Head of caudate nucleus (tissue), 42 donors: ENCODE measurements around the gene DNTT.

Experiments used
- DNase-seq, 42 donors: peaks; one replicate each; pipeline versions ENCODE4 v3.0.0 to v3.0.0-alpha.2; 2020 to 2021; ENCODE audit warnings: mixed read lengths in 7 of 42
- intact Hi-C: fragments of 100-400 bp; cut with DNase I; formaldehyde crosslinking; loops from one replicate; pipeline ENCODE4 v1.15.0; 2022

Gene DNTT

DNA sequence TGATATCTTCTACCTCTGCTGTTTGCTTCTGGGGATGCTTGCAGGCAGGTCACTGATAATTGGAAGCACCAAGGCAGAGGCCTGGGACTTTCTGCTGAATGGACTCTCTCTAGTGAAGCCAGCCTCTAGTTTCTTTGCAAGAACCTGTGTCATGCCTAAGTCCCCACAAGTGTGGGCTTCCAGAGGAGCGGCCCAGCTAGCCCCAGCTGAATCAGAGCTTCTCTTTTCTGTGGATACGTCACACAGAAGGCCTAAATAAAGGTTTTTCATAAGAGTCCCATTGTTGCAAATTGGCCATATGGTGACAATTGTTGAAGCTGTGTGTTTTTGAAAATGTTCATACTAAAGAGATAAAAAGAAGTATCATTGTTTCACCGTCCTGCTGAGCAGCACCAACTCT is 61.3 kb downstream of the DNTT start:
- intact Hi-C loops, result no loop called here
- DNase-seq, result peak in 17 of 42 donors; percentile 20 to 69 (median 42)

DNA sequence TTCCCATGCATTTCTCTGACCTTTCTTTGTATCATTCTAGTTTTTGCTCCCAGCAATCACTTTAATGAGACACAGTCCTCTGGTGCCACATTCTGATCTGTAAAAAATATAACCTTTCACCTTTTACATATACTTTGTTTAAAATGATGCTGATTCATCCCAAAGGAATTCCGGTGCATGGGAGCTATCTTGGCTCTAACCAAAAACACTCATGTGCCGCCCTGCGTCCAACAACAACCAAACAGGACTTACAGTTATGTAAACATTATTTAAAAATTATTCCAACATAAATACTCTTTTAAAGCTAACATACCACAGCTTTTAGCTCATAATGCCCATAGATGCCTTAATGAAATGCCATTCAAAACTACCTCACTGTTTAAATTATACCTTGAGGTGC is 62.3 kb downstream of the DNTT start:
- intact Hi-C loops, result no loop called here
- peak in 1 of 42 donors; percentile 27 for DNase-seq

DNA sequence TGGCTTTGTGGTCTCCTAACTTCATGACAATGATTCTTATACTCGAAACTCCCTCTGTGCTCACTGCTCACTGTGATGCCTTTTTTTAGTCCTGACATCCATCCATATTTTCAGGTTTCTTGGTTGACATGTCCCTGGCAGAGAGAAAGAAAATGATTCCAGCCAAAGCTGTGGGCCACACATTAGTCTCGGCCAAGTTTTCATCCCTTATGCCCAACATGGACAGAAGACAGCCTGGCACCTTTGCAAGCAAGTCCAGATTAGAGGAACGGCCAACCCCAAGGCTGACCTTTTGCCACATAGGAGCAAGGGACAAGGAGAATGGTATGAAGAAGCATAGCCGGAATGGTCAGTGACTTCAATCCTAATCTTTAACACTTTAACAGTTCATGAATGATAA is 63.2 kb downstream of the DNTT start:
- DNase-seq, result peak in 1 of 42 donors; percentile 31
- intact Hi-C loops, result no loop called here

DNA sequence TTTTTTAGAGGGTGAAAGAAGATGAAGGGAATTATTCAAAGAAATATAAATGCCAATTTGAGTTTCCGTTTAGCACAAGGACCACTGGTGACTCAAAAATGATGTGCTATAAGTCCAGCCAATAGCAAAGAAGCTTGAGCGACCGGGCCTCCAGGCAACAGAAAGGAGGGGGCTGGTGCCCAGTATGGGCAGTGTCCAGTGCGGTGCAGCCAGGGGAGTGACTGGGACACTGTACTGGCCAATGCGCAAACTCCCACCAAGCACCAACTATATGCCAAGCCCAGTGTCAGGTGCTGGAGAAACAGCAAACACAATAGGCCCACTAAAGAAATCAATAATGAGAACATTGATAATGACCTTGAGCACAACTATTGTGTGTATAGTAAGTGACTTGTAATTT is 64.7 kb downstream of the DNTT start:
- intact Hi-C loops, result no loop called here

DNA sequence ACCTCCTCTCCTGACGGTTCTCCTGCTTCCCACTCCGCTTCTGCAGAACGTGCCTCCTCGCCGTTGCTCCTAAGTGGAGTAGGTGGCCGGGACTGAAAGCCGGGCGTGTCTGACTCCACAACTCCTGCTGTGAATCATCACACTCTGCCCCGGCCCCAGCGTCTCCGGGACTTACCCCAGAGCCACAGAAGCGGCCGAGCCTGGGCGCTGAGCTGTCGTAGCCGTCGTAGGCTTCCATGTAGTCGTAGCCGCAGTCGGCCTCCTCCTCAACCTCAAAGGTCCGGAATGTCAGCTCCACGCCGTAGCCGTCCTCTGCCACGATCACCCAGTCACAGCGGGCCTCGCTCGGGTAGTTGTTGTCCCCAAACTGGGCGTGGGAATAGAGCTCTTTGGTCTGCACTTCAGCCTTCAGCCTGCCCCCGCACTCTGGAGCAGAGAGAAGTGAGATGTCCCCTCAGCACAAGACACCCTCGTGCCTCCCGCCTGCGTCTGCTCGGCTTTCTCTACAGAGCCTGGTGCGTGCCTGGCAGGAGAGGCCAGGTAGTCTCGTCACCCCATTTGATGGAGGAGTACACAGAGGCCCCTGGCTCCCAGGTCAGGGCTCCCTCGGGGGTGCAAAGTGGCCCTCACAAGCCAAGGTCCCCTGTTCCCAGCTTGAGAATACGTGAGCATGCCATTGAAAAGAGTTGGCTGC is 65.8 kb downstream of the DNTT start:
- DNase-seq, result peak in 26 of 42 donors; percentile 26 to 78 (median 43)
- intact Hi-C loops, result loop anchor here (10.0 kb wide), 2 partner anchors 185 to 465 kb away; partner anchors contain the start of gene LCOR

More for the DNA sequence above, 64.7 kb downstream of the DNTT start:
- DNase-seq, result peak in 4 of 42 donors; percentile 24 to 66 (median 35)

DNA sequence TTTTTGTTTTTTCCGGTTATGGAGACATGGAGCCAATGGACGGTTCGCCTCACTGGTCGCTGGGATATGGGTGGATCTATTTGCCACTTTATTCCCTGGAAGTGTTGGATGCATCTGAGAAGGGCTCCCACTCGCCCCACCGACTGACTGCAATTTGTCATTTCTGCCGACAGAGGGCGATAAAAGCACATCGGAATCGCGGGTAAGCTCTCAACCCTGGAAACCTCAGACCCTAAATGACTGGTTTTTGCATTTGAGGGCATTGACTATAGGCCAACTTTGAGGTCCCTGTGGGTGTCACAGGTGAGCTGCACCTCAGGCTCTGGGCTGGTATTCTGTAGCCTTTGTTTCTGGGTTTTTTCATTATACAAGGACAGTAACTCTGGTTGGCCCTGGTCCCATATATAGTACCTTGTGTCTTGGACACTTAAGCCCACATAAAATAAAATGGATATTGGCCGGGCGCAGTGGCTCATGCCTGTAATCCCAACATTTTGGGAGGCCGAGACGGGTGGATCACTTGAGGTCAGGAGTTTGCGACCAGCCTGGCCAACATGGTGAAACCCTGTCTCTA is 66.4 kb downstream of the DNTT start:
- intact Hi-C loops, result loop anchor here (10.0 kb wide), 2 partner anchors 184 to 464 kb away; partner anchors contain the start of gene LCOR
- DNase-seq, result peak in 41 of 42 donors; percentile 44 to 89 (median 67)

DNA sequence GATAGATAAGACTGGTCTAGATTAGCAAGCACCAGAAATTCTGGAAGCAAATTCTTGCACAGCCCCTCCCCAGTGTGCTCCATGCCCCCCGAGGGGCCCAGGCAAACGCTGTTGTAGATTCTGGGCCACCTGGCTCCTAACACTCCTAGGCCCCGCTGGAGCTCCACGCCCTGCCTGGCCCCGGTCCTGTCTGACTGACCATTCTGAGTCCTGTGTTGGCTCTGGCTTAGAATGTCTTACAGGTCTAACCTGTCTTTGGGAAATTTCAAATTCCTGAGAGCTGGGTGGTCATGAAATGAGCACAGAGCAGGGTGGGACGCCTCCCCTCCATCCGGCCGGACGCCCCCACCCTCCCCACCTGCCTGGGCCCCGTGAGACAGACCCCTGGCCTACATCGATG is 67.1 kb downstream of the DNTT start:
- intact Hi-C loops, result loop anchor here (10.0 kb wide), 2 partner anchors 183 to 463 kb away; partner anchors contain the start of gene LCOR
- no peak for DNase-seq

DNA sequence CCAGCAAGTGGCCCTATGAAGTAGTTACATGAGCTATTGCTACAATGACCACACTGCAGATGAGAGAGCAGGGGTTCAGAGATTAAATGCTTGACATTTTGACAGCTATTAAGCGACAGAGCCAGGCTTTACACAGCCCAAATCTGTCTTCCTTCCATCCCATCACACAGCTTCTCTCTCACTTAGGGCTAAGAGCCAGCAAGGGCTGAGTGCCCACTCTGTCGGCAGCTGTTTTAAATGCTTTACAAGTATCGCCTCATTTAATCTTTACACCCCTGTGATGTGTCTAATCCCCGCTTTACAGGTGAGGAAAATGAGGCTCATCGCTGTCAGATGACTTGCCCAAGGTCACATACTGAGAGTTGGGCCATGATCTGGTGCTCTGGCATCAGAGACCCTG is 69.8 kb downstream of the DNTT start:
- intact Hi-C loops, result loop anchor here (10.0 kb wide), 2 partner anchors 181 to 461 kb away; partner anchors contain the start of gene LCOR
- no peak for DNase-seq

DNA sequence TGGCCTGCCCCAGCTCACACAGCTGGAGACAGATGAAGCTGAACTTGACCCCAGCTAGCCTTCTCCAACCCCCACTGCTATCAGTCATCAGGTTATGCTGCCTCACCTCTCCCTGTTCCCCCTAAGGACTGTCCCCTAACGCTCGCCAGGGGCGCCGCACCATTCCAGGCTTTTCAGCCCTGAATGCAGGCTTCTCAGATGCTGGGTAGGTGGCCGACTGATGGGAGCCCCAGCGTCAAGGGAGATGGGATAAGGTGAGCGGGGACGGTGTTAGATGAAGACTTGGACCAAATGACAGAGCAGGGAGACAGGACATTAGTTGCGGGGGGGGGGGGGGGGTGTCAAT is 70.4 kb downstream of the DNTT start:
- peak in 17 of 42 donors; percentile 15 to 59 (median 41) for DNase-seq
- intact Hi-C loops, result loop anchor here (10.0 kb wide), 2 partner anchors 180 to 460 kb away; partner anchors contain the start of gene LCOR

DNA sequence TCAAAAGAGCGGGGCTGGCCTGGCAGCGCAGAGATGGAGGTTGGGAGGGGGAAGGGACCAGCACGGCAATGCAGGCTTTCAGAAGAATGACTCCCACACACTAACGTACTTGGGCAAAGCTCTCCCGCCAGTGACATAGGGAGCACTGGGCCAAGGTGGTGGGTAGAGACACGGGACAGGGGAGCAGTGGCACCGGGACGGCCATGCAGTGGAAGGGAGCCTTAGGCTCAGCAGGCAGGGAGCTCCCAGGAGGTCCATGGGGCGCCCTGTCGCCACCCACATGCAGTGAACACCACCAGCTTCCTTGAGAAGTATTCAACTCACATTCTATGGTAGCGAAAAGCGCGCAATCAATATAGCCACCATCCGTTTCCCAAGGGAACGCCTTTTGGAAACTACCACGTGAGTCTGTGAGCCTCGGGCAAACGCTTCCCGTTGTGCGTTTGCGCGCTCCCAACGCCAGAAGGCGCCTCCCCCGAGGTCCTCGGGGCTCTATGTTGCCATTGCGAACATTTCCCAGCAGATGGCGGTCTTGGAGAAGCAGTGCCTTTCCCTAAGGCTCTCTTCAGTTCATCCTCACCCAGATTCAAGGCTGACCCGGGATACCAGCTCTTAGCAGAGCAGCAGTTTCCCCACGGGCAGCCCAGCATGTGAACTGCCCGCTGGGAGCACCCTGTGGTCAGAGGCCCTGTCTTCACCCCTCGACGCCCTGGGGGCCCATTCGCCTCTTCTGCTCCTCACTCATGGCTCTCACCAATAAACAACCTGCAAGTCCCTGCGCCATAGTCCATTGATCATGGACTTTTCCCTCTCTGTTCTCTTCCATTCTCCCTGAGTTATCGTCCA is 71.0 kb downstream of the DNTT start:
- peak; percentile 81 to 97 (median 93) for DNase-seq
- intact Hi-C loops, result loop anchor here (10.0 kb wide), 2 partner anchors 180 to 460 kb away; partner anchors contain the start of gene LCOR

DNA sequence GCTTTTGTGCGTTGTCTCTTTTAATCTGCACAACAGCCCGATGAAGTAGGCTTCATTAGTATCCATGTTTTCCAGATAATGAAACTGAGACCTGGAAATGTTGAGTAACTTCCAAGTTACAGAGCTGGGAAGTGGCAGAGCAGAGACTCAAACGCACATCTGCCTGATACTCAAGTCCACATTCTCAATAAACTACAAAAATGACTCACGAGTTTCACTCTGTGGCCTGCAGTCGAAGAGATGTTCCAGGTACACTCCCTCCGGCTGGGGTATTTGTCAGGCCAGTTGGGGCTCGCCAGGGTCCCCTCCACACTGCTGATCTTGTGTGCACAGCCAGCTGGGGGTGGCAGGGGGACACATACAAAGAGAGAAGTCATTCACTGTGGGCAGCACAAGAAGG is 72.2 kb downstream of the DNTT start:
- intact Hi-C loops, result loop anchor here (10.0 kb wide), 2 partner anchors 178 to 458 kb away; partner anchors contain the start of gene LCOR
- no peak for DNase-seq

DNA sequence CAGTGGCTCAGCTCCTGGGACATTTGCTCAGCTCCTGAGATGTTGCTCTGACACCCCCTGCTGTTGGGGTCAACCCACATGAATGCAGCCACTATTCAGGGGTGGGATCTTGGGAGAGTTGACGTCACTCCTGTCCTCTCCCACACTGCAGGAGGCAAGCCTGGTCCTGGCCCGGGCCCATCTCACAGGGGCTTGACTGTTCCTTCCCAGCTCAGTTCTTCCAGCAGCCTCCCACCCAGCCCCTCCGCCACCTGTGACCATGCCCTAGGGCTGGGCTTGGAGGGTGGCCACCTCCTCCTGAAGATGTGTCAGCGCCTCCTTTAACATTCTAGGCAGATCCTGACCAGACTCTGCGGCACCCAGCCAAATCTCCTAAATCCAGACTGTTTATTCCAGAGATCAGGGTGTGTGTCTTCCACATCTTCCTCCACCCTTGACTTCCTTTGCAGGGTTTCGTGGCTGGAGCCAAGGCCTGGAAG is 73.6 kb downstream of the DNTT start:
- intact Hi-C loops, result loop anchor here (10.0 kb wide), 2 partner anchors 177 to 457 kb away; partner anchors contain the start of gene LCOR
- no peak for DNase-seq

DNA sequence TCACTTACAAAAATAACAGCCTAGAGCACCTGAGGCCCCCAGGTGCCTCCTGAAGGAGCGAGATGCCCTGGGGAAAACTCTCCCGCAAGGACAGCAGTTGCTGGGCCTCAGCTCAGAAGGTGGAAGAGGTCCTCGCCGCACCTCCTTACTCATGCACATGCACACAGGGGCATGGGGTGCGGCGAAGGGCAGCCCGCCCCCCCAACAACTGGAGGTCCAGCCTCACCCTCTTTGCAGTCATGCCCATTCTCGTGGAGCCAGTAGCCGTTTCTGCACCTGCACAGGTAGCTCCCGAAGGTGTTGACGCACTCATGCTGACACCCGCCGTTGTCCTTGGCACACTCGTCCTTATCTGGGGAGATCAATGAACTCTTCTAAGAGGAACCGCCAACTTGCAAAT is 74.5 kb downstream of the DNTT start:
- intact Hi-C loops, result loop anchor here (10.0 kb wide), 2 partner anchors 176 to 456 kb away; partner anchors contain the start of gene LCOR
- no peak for DNase-seq

DNA sequence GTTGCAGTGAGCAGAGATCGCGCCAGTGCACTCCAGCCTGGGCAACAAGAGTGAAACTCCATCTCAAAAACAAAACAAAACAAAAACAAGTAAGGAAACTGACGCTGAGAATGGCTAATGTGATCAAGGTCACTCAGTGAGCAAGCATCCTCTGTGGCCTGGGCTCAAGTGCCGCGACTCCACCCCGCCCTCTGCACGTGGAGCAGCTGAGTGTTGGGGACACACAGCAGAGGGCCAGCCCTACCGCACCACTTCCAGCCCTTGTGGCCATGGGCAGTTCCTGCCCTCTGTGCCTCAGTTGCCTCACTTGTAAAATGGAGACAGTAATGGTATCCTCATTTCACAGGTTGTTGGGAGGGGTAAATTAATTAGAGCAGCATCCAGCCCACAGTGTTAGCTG is 75.5 kb downstream of the DNTT start:
- intact Hi-C loops, result loop anchor here (10.0 kb wide), 2 partner anchors 175 to 455 kb away; partner anchors contain the start of gene LCOR
- DNase-seq, result no peak

DNA sequence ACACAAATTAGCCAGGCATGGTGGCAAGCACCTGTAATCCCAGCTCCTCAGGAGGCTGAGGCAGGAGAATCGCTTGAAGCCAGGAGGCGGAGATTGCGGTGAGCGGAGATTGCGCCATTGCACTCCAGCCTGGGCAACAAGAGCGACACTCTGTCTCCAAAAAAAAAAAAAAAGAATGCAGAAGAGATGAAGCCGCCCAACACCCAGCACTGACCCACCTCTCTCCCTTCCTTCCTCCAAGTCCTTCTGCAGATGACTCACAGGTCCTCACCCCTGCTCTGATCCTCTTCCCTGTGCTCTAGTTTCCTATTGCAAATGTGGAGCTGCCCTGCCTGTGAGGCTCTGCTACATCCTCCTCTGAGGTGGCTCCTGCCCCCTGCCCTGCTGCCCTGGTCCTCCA is 76.6 kb downstream of the DNTT start:
- no peak for DNase-seq
- intact Hi-C loops, result no loop called here

DNA sequence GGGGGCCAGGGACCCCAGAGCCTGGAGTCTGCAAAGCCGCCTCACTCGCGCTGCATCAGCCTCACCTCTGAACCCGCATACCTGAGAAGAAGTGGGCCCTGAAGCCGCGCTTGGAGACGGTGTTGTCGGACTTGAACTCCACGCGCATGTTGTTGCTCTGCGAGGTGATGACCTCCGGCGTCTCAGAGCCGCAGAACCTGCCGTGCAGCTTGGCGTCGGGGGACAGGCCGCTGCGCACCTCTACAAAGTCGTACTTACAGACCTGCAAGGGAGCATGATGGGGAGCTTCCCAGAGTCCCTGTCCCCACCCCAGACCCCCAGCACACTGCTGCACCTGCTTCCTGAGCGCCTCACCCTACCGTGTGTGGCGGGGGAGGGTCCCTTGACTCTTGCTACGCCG is 80.3 kb downstream of the DNTT start:
- DNase-seq, result no peak
- intact Hi-C loops, result no loop called here

DNA sequence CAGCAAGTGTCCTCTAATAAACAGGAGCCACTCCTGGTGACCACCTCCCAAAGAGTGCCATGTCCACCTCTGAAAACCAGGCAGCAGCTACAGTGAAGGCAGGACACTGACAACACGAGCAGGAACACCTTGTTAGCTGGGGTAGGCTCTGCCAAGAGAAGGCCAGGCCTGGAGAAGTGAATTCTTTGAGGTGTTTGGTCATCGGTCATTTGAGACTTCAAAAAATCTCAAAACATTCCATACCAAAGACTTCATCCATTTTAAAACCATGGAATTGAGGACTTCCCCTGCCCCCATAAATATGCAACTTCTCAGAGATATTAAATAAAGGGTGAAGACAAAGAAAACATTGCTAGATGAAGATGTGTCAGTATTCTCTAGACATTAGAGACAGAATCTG is 82.9 kb downstream of the DNTT start:
- intact Hi-C loops, result no loop called here
- no peak for DNase-seq

DNA sequence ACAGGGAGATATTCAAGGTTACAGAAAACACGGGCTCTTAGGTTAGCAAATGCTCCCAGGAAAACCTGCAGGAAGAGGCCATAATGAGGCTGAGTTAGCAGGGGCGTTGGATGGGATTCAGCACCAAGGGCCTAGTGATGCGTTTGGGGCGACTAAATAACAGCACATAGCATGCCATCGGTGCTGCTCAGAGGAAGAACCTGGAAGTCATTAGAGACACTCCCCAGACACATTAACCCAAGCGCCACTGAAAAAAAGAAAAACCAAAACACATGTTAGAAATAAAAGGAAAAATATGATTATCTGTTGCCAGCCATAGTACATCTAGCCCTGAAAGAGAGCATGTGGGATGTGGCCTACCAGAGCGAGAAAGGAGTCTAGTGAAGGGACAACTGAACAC is 83.4 kb downstream of the DNTT start:
- DNase-seq, result no peak
- intact Hi-C loops, result no loop called here
